Activated CD8-positive, alpha-beta memory T cell treated with anti-CD3 and anti-CD28 coated beads, Interleukin-2, amount 50 U/mL, for 24 hours (primary cell): ENCODE results near the gene LRRC10B.
"Not testable (repeated sequence)": the region's sequence is repeated elsewhere in the genome, so short reads cannot be mapped to it uniquely, and the experiment has no call there.

Experiments used
- DNase-seq: peaks from one replicate; pipeline ENCODE4 v3.0.0-alpha.2; 2020; ENCODE audit errors: extremely low read depth

The LRRC10B gene

DNA sequence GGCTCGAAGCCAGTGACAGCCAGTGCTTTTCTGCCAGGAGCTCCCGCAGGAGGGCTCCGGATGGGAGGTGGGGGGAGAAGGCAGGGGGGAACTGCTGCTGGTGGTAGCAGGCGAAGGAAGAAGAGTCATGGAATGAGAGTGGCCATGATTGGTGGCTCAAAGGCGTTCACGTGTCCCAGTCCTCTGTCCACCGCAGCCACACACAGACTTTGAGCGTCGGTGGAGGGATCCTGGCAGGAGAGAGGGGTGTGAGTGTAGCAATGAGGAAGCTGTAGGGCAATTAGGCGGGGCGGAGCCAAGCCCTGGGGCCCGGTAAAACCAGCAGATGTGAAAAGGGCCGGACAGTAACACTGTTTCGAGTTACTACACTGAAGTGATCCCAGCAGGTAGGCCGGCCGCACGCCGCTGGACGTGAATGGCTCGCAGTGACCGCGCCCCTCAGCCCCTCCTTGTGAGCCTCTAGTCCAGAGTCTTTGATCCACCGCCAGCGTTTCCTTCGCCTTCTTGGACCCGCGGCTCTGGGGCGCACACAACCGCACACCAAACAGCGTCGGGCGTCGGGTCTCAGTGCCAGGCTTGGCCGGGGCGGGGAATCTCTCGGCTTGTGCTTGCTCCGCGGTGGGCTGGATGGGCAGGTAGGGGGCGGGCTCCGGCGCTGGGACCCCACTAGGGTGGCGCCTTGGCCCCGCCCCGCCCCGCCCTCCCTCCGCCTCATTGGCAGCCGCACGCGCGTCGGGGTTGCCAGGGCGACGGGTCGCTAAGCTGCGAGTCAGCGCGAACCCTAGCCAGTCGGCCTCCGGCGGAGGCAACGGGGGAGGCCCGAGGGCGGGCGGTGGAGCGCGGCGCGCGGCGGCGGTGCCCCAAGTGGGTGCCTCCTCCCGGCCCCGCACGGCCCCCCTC, at the start of gene LRRC10B:
TSS of gene LRRC10B (plus strand) at position 788 of the 900 bp plus-strand sequence. CDS start 250 bp downstream, outside the sequence.
- no peak for DNase-seq

DNA sequence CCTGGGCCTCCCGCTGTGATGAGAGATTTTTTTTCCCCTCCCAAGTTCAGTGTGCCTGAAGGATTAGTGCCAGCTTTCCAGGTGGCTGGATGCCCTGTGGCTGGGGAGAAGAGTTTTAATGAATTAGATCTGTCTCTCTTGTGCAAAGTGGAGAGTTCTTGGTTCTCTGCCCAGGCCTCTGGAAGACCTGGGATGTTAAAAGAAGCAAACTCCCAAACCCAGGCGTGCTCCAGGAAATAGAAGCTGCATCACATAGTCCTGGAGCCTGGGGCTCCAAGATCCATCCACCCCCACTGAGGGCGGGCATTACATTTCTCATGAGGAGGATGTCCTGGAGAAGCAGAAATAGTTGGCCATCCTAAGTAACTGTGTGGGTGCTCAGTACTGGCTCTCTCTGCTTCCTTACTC, 48.1 kb upstream of the LRRC10B start:
- DNase-seq: no peak

- no peak for DNase-seq
Measured at GRCh38 chr11:61460986-61461385, 47.6 kb upstream of the LRRC10B start.

DNA sequence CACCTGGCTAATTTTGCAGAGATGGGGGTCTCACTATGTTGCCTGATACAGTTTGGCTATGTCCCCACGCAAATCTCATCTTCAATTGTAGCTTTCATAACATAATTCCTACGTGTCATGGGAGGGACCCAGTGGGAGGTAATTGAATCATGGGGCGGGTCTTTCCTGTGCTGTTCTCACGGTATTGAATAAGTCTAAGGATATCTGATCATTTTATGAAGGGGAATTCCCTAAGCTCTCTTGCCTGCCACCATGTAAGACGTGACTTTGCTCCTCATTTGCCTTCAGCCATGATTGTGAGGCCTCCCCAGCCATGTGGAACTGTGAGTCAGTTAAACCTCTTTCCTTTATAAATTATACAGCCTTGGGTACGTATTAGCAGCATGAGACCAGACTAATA, 40.9 kb upstream of the LRRC10B start:
- not testable (repeated sequence) for DNase-seq

DNA sequence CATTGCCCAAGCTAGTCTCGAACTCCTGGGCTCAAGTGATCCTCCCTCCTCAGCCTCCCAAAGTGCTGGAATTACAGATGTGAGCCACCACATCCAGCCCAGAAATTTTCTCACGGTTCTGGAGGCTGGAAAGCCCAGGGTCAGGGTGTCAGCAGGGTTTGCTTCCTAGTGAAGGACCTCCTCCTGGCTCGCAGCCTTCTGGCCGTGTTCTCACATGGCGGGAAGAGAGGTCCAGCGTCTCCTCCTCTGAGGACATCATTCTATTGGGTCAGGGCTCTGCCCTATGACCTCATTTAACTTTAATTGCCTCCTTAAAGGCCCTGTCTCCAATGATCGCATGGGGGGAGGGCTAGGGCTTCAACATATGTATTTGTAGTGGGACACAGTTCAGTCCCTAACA, 40.5 kb upstream of the LRRC10B start:
- no peak for DNase-seq

- no peak for DNase-seq
Measured at GRCh38 chr11:61472282-61472681, 36.3 kb upstream of the LRRC10B start.

DNA sequence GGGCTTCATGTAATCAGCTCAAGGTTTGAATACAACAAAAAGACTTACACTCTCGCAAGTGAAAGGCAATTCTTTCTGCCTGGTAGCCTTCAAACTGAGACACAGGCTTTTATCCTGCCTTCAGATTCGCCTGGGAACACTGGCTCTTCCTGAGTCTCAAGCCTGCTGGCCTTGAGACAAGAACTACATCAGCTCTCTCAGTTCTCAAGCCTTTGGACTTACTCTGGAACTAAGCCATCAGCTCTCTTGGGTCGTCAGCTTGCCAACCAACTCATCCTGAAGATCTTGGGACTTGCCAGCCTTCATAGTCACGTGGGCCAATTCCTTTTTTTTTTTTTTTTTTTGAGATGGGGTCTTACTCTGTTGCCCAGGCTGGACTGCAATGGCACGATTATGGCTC, 35.7 kb upstream of the LRRC10B start:
- no peak for DNase-seq

- DNase-seq: no peak
Measured at GRCh38 chr11:61473370-61474012, 35.1 kb upstream of the LRRC10B start.

DNA sequence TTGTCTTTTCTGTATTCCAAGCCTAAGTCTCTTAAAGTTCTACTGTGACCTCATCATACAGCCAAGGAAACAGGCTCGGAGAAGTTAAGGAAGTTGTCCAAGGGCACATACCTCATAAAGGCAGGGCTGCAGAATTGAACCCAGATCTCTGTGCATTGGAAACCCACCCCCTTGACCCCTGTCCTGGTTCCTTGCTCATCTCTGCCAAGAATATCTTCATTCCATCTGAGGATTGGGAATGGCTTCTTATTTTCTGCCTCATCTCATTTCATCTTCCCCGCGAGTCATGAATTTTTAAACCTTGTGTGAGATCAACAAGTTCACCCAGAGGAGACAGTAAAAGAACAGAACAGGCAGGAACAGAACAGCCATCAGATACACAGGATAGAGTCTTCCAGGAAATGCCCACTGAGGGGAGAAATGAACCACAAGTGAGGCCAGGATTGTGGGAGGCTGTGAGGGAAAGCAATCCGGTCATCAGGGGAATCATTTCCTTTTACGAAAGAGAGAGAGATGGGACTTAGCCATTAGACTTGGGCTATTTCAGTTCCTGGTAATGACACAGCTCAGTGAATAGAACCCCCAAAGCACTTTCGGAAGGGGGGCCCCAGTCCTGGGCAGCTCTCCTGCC, 34.4 kb upstream of the LRRC10B start:
- DNase-seq: no peak

GRCh38 chr11:61475433-61475832, 33.1 kb upstream of the LRRC10B start:
- no peak for DNase-seq

GRCh38 chr11:61476371-61476770, 32.2 kb upstream of the LRRC10B start:
- DNase-seq: no peak

- DNase-seq: no peak
Measured at GRCh38 chr11:61477126-61477525, 31.4 kb upstream of the LRRC10B start.

DNA sequence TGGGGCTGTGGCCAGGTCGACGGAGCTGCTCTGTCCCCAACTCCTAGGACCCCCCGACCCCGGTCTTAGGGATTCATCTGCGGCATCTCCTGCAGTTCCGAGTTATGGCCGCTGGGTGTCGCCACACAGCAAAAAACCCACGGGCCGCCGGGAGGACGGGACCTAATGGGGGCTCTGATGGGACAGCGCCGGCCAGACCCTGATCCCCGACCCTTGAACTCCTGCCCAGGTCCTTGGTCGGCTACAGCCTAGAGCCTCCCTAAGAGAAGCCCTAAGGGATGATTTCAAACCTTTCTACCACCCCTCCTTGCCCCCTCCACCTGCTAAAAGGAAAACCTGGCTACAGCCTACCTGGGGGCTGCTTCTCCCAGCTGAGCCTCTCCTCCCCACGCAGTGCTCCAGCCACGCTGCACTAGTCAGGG, 30.8 kb upstream of the LRRC10B start:
- DNase-seq: peak; percentile 12

- DNase-seq: not testable (repeated sequence)
Measured at GRCh38 chr11:61479360-61480058, 29.0 kb upstream of the LRRC10B start.

GRCh38 chr11:61480261-61480993, 28.1 kb upstream of the LRRC10B start:
- no peak for DNase-seq

GRCh38 chr11:61480994-61481335, 27.6 kb upstream of the LRRC10B start:
- no peak for DNase-seq

DNA sequence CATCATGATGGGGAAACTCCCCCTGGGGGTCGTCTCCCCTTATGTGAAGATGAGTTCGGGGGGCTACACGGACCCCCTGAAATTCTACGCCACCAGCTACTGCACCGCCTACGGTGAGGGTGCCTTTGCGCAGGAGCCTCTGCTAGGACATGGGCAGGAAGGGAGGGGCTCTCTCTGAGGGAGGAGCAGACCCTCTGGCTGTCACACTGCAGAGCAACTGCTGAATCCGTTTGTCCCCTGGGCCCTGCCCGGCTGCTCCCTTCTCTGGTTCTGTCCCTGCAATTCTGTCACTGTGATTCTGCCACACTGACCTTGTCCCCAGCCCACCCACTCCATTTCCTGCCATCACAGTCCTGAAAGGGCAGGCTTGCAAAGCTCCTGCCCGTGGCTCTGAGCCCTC, 26.7 kb upstream of the LRRC10B start:
- DNase-seq: no peak

GRCh38 chr11:61482513-61482912, 26.0 kb upstream of the LRRC10B start:
- no peak for DNase-seq

DNA sequence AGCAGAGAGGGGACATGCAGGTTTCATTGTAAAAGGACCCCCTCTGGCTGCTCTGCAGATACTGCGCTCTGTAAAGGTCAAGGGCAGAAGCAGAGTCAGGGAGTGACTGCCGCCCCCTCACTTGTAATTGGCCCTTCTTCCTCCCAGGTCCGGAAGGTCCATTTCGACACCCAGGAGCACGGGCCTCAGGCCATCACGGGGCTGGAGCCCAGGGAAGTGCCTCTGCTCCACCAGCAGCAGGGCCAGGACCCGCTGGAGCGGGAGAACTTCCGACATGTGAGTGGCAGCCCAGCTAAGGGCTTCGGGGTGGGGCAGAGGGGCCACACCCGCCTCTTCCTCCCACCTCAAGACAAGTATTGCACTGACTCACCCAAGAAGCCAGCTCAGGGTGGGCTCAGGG, 24.0 kb upstream of the LRRC10B start:
- DNase-seq: no peak

DNA sequence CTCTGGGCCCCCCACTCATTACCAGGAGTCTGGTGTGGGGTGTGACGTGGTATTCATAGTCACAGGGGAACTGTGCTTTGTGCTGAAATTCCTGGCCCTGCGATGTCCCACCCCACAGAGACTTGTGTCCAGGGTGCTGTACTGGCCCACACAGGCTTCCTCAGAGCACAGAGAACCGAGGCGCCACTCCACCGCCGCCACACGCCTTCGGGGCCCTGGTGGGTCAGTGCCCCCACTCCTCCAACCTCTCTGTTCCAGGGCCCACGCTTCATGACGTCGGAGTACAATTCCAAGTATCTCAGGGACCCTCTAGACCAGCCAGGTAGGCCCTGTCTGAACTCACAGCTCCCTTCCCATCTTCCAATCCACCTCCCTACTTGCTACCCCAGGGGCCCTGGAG, 23.5 kb upstream of the LRRC10B start:
- no peak for DNase-seq

- no peak for DNase-seq
Measured at GRCh38 chr11:61486011-61486620, 22.4 kb upstream of the LRRC10B start.
